ENCODE measurements around the gene BIRC6. TPM values are rescaled to one million over a fixed set of nuclear protein-coding genes. Genes with fewer than 3 reads are reported as not detected.
"Not testable (repeated sequence)": the region's sequence is repeated elsewhere in the genome, so short reads cannot be mapped to it uniquely, and the experiment has no call there.

The BIRC6 gene
- total RNA-seq, 1 donor from 2014 or later = 82.4 TPM

DNA sequence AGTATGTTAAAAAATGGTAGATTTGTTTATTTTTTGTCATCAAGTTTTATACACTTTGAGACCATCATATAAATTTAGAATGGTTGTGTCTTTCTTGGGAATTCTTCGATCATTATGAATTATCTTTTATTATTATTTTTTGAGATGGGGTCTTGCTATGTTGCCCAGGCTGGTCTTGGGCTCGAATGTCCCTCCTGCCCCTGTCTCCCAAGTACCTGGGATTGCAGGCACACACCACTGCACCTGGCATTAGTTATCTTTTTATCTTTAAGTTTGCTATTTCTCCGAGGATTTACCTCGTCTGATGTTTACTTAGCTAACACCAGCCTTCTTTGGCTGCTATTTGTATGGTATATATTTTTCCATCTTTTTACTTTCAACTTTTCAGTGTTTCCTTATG, 100.0 kb downstream of the BIRC6 start:
- no peaks in the 10 kb centered on the region for H3K4me1 Mint-ChIP-seq (ENCODE audit: unreplicated experiment)
- no peak for TF ChIP-seq CTCF (conservative IDR thresholded peaks at IDR 0.05)
- H3K4me3 Mint-ChIP-seq = no peak overlapping the region
- peaks cover 30% of the 10 kb centered on the region for H3K36me3 Mint-ChIP-seq
- H3K27ac Mint-ChIP-seq = no peak overlapping the region
- no peaks in the 10 kb centered on the region for H3K27me3 Mint-ChIP-seq
- no peak for DNase-seq (ENCODE audit: extremely low spot score, unreplicated experiment)
- H3K9me3 Mint-ChIP-seq = no peaks in the 10 kb centered on the region

- no peak for TF ChIP-seq CTCF (conservative IDR thresholded peaks at IDR 0.05)
- H3K27ac Mint-ChIP-seq = no peak overlapping the region
- H3K9me3 Mint-ChIP-seq = no peaks in the 10 kb centered on the region
- H3K4me3 Mint-ChIP-seq = no peak overlapping the region
- DNase-seq (ENCODE audit: extremely low spot score, unreplicated experiment) = no peak
- peaks cover 34% of the 10 kb centered on the region for H3K36me3 Mint-ChIP-seq
- no peaks in the 10 kb centered on the region for H3K4me1 Mint-ChIP-seq (ENCODE audit: unreplicated experiment)
- H3K27me3 Mint-ChIP-seq = no peaks in the 10 kb centered on the region
These were observed 101.0 kb downstream of the BIRC6 start for GRCh38 chr2:32457814-32458213.

DNA sequence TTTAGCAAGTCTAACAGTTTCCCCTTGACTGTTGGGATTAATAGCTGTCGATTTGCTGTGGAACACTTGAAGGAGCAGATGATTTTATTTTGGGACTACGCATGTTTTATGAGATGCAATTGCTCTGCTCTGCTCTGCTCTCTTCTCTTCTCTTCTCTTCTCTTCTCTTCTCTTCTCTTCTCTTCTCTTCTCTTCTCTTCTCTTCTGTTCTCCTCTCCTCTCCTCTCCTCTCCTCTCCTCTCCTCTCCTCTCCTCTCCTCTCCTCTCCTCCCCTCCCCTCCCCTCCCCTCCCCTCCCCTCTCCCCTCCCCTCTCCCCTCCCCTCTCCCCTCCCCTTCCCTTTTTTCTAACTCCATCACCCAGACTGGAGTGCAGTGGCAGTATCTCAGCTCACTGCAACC, 104.0 kb downstream of the BIRC6 start:
- not testable (repeated sequence) for H3K4me1 Mint-ChIP-seq (ENCODE audit: unreplicated experiment)

GRCh38 chr2:32463110-32463509, 106.3 kb downstream of the BIRC6 start:
- no peak for TF ChIP-seq CTCF (conservative IDR thresholded peaks at IDR 0.05)
- Mint-ChIP-seq H3K27me3 (no peaks in the 10 kb centered on the region), H3K4me1 (ENCODE audit: unreplicated experiment) (no peaks in the 10 kb centered on the region), H3K9me3 (no peaks in the 10 kb centered on the region), H3K27ac (no peak overlapping the region), H3K36me3 (peaks cover 38% of the 10 kb centered on the region), H3K4me3 (no peak overlapping the region)
- no peak for DNase-seq (ENCODE audit: extremely low spot score, unreplicated experiment)

More for the DNA sequence above, 104.0 kb downstream of the BIRC6 start:
- not testable (repeated sequence) for H3K4me3 Mint-ChIP-seq; H3K27me3 Mint-ChIP-seq; DNase-seq (ENCODE audit: extremely low spot score, unreplicated experiment); H3K9me3 Mint-ChIP-seq; H3K27ac Mint-ChIP-seq
- H3K36me3 Mint-ChIP-seq = peaks cover 39% of the 10 kb centered on the region

GRCh38 chr2:32464431-32464830, 107.6 kb downstream of the BIRC6 start:
- no peak for TF ChIP-seq CTCF (conservative IDR thresholded peaks at IDR 0.05)
- no peaks in the 10 kb centered on the region for H3K9me3 Mint-ChIP-seq
- H3K36me3 Mint-ChIP-seq = peaks cover 33% of the 10 kb centered on the region
- no peaks in the 10 kb centered on the region for H3K27me3 Mint-ChIP-seq
- H3K27ac Mint-ChIP-seq = no peak overlapping the region
- H3K4me3 Mint-ChIP-seq = no peak overlapping the region
- H3K4me1 Mint-ChIP-seq (ENCODE audit: unreplicated experiment) = no peaks in the 10 kb centered on the region
- no peak for DNase-seq (ENCODE audit: extremely low spot score, unreplicated experiment)

DNA sequence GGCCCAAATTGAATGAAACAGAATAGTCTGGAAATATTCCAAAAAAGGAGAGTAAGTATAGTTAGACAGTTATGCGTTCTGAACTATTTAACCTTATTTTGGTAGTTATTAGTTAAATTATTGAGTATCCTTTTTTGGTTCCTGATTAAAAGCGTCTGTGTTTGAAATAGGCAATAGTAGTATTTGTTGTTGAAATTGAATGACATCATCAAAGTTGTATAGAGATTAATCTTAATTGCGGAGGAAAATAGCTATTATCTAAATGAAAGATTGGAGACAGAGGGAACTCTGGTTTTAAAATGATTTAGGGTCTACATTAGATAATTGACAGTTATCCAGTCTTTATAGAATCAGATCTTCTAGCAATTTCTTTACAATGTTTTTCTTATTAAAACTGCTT, 115.8 kb downstream of the BIRC6 start:
- no peak for TF ChIP-seq CTCF (conservative IDR thresholded peaks at IDR 0.05)
- H3K27me3 Mint-ChIP-seq = no peaks in the 10 kb centered on the region

More for the DNA sequence above, 115.8 kb downstream of the BIRC6 start:
- peaks cover 4% of the 10 kb centered on the region for H3K4me1 Mint-ChIP-seq (ENCODE audit: unreplicated experiment)
- H3K4me3 Mint-ChIP-seq = no peak overlapping the region
- H3K36me3 Mint-ChIP-seq = peaks cover 24% of the 10 kb centered on the region
- DNase-seq (ENCODE audit: extremely low spot score, unreplicated experiment) = no peak
- H3K27ac Mint-ChIP-seq = no peak overlapping the region
- no peaks in the 10 kb centered on the region for H3K9me3 Mint-ChIP-seq
